Measurements from ENCODE around the gene ELMO1.

ELMO1 gene

GRCh38 chr7:37112218-37112617 lies 336.4 kb downstream of the ELMO1 start:
- DNase-seq, result no peak

- no peak for DNase-seq
These were observed 337.2 kb downstream of the ELMO1 start for GRCh38 chr7:37111459-37111858.

GRCh38 chr7:37110660-37111424 lies 337.8 kb downstream of the ELMO1 start:
- DNase-seq, result no peak

GRCh38 chr7:37109843-37110242 lies 338.8 kb downstream of the ELMO1 start:
- no peak for DNase-seq

GRCh38 chr7:37109016-37109683 lies 339.5 kb downstream of the ELMO1 start:
- no peak for DNase-seq

GRCh38 chr7:37108615-37109014 lies 340.0 kb downstream of the ELMO1 start:
- no peak for DNase-seq

GRCh38 chr7:37107047-37107750 lies 341.5 kb downstream of the ELMO1 start:
- DNase-seq, result no peak

- DNase-seq, result no peak
These were observed 342.9 kb downstream of the ELMO1 start for GRCh38 chr7:37105762-37106161.

- DNase-seq, result no peak
These were observed 343.7 kb downstream of the ELMO1 start for GRCh38 chr7:37104822-37105518.

GRCh38 chr7:37102518-37103137 lies 346.0 kb downstream of the ELMO1 start:
- DNase-seq, result no peak

GRCh38 chr7:37100735-37101331 lies 347.8 kb downstream of the ELMO1 start:
- no peak for DNase-seq

- no peak for DNase-seq
These were observed 349.9 kb downstream of the ELMO1 start for GRCh38 chr7:37098762-37099161.

- DNase-seq, result no peak
These were observed 350.7 kb downstream of the ELMO1 start for GRCh38 chr7:37097983-37098382.

GRCh38 chr7:37097276-37097675 lies 351.4 kb downstream of the ELMO1 start:
- DNase-seq, result no peak

GRCh38 chr7:37096341-37096740 lies 352.3 kb downstream of the ELMO1 start:
- no peak for DNase-seq

- DNase-seq, result no peak
These were observed 353.5 kb downstream of the ELMO1 start for GRCh38 chr7:37095122-37095521.

GRCh38 chr7:37093257-37093656 lies 355.4 kb downstream of the ELMO1 start:
- DNase-seq, result no peak

GRCh38 chr7:37092548-37092947 lies 356.1 kb downstream of the ELMO1 start:
- no peak for DNase-seq

GRCh38 chr7:37089972-37090371 lies 358.7 kb downstream of the ELMO1 start:
- no peak for DNase-seq

GRCh38 chr7:37085600-37085999 lies 363.1 kb downstream of the ELMO1 start:
- no peak for DNase-seq

GRCh38 chr7:37084303-37084702 lies 364.4 kb downstream of the ELMO1 start:
- DNase-seq, result no peak
